GM18873 (cell line): ENCODE results near the gene CD80.
"Not testable (repeated sequence)": the region's sequence is repeated elsewhere in the genome, so short reads cannot be mapped to it uniquely, and the experiment has no call there.

Experiments
- ATAC-seq: cut with Tn5 transposase; IDR thresholded peaks from one replicate; pipeline ENCODE4 v1.9.1; 2021; ENCODE audit warnings: mild to moderate bottlenecking, moderate library complexity, moderate number of reproducible peaks; ENCODE audit not compliant: unreplicated experiment, low FRiP score

The CD80 gene, protein sequence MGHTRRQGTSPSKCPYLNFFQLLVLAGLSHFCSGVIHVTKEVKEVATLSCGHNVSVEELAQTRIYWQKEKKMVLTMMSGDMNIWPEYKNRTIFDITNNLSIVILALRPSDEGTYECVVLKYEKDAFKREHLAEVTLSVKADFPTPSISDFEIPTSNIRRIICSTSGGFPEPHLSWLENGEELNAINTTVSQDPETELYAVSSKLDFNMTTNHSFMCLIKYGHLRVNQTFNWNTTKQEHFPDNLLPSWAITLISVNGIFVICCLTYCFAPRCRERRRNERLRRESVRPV

DNA sequence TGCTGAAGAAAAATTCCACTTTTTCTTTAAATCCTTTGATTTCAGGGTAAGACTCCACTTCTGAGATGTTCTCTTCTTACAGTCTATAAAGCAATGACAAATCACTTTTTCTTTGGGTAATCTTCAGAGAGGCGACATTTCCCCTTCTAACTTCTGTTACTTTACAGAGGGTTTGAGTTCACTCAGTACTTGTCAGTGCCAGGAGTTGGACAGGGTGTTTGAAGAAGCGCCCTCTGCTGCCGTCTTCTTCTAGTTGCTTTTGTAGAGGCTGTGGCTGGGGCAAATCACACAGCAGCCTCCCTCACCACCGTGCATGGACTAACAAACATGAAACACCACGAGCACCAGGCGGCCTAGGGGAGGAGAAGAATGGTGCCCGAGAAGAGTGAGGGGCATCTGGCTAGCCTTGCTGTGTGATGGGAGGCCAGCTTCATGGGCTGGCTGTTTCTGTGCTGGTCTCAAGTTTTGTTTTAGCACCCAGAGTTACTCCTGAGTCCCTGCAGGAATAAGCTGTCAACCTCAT lies at the start of gene CD80:
CD80 (minus strand) TSS at position 174 of the 523 bp plus-strand sequence. CDS start 1,886 bp downstream, outside the sequence.
- peak; percentile 48 for ATAC-seq

DNA sequence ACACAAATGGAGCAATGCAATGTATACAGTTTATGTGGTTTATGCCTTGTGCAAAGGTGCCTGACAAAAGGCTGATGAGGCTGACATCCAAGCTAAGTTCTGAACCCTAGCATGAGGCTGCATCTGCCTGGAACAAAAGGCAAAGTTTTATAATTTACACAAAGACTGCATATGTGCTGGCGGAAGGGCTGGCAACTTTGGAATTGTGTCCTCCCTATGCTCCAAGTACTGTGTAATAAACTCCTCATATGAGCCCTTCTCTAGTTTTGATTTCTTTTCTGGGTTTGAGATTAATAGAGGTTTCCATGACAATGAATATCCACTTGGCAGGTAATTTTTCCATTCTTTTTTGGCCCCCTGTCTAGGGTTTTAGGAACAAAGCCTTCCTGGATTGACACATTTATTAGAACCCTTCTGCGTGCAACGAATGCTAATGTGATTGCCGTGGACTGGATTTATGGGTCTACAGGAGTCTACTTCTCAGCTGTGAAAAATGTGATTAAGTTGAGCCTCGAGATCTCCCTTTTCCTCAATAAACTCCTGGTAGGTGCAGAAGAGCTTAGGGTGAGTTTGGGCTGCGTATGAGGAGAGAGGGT lies 49.1 kb upstream of the CD80 start:
- ATAC-seq: no peak

DNA sequence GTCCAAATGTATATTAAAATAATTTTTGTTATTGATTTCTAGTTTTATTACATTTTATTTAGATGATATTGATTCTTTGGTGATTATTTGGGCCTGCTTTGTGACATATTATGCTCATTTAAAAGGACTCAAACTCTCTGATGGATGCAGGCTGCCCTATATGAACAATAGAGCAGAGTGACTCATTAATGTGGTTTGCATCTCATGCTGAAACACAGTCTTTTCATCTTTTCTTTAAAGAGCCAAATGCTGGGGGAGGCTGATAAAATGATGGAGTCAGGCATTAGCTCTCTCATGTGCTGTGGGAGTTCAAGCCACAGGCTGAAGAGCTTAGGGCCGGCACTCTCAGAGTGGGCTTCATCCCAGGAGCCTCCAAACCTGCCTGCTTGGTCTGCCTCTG lies 45.5 kb upstream of the CD80 start:
- ATAC-seq: no peak

DNA sequence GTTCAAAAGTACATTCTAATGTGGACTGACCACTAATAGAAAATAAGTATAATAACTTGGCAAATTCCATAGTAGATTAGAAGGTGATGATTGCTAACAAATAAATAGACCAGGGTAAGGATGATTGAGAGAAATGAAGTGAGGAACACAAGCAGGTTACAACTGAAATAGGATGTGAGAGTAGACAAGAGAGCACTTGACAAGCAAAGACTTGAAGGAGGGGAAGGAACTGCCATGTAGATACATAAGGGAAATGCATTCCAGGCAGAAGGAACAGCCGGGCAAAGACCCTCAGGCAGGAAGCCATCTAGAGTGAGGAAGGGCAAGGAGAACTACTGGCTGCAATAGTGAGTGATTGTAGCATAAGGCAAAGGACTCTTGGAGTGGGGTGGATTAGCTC lies 43.3 kb upstream of the CD80 start:
- ATAC-seq: no peak

DNA sequence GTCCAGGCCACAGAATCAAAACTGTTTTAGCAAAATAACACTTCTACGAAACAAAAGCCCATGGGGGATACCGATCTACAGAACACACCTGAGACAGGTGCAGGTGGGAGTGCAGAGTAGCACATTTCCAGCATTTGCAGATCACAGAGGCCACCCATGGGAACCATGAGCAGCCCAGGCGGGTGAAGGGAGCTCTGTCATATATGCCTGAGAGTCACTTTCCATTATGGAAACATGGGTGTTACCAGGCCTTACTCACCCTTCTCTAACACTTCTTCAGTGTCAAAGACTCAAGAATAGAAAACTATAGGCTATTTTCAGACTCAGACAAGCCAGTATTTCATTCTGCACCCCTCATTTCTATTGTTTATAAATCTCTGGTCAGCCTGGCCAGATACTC lies 41.7 kb upstream of the CD80 start:
- ATAC-seq: peak; percentile 1

DNA sequence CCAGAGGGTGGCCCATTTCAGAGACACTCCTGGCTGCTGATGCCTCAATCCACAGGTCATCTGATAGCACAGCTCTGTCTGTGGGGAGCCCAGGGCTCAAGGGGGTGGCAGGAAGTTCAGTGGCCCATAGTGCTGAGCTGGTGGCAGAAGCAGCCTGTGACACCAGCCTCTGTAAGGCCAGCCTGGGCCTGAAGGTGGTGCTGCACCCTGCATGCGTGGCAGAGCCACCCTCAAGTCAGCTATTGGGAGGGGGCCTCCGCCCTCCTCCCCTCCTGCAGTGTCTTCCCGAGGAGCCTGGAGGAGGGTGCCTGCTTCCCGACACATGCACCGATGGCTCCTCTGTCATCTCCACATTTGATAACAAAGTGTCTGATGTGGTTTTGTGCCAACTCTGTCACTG lies 41.3 kb upstream of the CD80 start:
- ATAC-seq: peak; percentile 61

DNA sequence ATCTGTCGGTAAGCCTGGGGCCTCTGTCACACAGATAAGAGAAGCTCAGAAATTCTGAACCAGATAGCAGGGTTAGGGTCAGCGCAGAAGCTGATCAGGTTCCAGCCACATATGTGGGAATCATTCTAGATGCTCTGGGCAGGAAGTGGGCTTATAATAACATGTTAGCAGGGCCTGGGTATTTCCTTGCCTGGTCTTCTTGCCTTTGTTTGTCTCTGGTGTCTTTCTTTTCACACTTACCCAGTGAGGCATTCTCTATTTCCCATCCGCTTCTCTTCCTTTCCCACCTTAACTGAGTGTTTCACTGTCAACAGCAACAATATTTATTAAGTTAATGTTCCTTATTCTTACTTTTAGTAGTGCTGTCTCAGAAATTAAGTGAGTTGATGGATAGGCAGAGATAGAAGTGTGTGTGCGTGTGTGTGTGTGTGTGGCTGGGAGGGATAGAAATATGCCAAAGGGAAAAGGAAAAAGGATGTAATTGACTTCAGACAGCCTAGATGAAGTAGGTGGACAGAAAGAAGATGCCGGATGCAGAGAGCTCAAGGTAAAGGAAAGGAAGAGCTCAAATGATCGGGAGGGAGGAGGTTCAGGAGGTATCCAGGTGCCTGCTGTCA lies 40.3 kb upstream of the CD80 start:
- ATAC-seq: no peak

DNA sequence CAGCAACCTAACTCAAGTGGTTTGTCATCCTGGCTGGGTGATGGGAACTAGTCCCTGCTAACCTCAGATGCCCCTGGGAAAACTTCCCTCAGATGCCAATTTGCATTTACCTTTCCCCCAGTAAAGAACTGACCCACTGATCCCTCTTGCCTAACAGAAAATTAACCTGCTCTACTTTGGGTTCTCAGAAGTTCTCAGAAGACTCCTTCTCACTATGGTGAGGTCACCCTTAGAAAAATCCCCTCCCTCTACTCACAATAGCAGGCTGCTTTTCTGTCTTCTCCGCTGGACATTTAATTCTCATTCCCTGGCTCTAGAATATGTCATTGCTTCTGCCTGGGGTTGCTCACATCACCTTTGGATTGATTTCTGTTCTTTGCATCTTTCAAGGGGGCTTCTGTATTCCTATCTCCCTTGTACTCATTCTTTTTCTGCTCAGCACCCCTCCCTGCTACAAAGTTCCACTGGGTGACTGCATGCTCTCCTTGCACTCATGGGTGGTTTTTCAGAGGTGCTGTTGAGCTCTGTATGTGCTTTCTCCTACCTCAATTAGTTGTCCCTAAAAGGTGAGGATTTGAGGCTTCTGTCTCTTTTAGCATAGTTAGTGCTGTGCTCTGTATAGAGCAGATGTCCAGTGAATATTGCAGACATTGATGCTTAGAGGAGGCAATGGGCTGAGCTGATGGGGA lies 39.1 kb upstream of the CD80 start:
- peak; percentile 56 for ATAC-seq

DNA sequence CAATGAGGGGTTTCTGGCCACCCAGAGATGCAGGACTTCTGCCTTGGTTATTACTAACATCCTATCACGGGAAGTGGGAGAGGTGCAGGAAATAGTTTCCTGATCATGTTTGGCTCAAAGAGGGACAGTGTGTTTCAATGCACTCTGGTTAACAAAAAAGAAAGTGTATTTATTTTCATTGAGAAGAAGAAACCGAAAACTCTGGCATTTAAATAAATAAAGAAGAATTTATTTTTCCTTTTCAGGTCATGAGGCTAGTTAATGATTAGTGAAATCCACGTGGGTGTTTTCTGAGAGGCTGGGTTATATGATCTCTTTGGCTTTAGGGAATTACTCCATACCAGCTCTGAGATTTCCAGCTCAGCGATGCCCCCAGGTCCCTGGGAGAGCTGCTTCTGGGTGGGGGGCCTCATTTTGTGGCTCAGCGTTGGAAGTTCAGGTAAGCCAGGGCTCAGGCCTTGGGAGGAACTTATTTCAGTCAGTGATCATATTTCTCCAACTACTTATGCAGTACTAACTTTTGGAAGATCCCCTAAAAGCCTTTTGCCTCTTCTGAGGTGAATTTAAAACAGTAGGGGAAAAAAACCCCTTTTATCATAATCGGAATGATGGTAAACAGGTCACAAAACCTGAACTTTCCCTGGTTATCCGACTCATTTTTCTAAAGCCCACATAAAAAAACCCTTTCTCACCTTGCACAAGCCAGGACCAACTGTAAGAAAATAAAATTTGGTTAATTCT lies 38.3 kb upstream of the CD80 start, which contains the start of gene PLA1A:
PLA1A (plus strand) TSS at position 338 of the 741 bp plus-strand sequence; CDS start at position 367, 29 bp downstream.
- ATAC-seq: no peak

DNA sequence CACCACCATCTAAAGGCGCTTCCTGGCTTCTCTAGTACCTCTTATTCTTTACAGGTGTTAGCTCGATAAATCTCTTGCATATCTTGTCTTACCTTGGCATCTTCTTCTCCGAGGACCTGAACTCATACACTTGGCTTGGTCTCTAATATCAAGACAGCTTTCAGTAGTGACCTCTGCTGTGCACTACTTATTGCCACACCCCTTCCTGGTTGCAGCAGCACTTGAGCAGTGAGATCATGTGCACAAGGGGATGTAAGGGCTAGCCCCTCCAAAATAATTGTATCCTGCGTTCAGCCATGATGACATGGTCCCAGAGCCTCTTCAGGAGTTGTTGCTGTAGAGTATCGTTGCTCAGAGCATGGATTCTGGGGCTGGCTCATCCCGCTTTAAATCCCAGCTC lies 37.0 kb upstream of the CD80 start:
- no peak for ATAC-seq

DNA sequence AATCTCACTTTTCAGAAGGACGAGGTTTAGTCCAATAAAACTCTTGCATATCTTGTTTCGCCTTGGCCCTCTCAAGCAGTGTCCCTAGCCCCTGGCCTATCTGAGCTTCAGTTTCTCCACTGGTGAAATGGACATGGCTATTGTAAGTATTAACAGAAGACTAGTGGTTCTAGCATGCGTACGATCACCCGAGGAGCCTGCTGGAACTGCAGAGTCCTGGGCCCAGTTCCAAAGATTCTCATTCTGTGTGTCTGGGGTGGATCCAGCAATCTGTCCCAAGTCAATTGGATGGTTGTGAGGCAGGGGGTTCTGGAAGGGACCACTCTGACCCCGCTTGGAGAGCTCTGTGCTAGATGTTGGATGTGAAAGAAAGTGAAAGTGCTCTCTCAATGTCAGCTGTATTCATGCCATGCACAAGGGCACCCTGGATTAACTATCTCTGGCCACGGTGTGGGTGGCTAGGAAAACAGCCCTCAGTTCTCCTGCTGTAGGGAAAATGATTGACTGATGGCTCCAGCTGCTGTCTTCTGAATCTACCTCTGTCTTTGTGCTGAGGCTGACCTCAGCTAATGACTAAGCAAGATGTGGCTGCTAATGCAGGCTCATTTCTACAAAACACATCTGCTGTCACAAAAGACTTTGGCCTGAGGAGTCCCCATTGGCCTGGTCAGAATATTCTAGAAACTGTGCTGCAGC lies 36.4 kb upstream of the CD80 start:
- no peak for ATAC-seq

DNA sequence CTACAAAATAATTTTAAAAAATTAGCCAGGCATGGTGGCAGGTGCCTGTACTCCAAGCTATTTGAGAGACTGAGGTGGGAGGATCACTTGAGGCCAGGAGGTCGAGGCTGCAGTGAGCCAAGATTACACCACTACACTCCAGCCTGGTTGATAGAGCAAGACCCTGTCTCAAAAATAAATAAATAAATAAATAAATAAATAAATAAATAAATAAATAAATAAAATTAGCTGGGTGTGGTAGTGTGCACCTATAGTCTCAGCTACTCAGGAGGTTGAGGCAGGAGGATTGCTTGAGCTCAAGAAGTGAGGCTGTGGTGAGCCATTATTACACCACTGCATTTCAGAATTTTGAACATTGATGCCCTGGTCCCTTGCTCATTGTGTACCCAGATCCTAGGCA lies 35.5 kb upstream of the CD80 start:
- ATAC-seq: not testable (repeated sequence)

DNA sequence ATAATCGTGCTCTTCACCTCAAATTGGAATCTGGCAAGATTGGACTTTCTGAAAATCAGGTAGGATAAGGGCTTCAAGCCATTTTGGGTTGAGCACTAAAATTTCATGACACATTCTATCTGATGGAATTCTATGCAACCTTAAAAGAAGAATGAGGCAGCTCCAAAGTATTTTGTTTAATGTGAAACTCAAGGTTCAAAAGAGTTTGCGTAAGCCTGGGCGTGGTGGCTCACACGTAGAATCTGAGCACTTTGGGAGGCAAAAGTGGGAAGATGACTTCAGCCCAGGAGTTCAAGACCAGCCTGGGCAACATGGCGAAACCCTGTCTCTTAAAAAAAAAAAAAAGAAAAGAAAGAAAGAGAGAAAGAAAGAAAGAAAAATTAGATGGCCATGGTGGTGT lies 34.7 kb upstream of the CD80 start:
- no peak for ATAC-seq

DNA sequence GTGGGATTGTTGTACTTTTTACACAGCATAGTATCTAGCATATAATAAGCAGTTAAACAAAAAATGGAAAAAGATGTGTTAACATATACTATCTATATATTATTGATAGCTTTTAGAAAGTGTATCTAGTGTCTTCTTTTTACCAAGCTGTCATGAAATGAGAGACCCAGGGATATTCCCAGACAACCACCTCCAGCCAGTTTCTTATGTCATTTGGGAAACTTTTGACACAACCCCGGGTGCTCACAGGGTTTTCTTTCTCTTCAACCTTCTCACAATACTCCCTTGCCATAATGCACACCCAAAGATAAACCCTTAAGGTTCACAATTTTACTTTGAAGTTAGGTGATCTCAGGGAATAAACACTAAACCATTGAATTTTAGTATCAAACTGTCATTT lies 33.4 kb upstream of the CD80 start:
- ATAC-seq: no peak

DNA sequence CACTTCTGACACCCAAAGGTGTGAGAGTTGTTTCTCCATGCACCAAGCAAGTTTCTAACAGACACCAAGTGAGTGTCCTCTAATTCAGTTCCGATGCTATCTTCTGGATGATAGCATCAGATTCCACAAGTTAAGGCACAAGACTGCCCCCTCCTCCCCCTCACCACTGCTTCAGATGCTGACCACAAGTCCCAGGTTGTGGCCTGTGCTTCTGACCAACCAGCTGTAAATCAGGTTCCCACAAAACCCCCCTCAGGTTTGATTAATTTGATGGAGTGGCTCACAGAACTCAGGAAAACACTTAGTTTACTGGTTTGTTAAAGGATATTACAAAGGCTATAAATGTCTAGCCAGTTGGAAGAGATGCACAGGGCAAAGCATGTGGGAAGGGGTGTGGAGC lies 31.3 kb upstream of the CD80 start:
- ATAC-seq: no peak

DNA sequence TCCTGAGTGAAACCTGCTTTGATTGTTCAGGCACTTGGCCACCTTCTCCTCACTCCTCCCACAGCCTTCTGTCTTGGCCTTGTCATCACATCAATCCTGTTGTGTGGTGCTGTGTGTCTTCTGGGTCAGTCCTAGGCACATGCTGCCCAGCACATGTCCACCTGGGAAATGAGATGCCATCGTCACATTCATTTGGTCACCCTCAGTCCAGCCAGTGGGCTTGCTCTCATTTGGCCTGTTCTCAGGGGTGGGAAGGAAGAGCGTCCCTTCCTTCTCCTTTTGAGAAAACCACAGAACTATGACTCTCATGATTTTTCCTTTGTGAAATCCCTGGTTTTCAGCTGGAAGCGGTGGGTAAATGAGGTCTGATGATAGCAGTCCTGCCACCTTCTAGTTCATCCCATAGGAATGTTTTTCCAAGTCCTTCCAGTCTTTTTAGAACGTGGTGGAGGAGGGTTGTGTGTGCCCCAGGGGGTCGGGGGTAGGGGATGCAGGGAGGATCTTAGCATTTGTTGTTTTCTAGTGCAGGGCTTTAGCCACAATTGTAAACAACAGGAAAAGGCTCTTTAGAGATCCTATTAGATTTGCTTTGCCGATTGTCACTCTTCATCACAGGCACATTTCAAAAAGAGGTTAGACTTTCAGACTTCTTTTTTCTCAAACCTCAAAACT lies 29.8 kb upstream of the CD80 start:
- no peak for ATAC-seq

DNA sequence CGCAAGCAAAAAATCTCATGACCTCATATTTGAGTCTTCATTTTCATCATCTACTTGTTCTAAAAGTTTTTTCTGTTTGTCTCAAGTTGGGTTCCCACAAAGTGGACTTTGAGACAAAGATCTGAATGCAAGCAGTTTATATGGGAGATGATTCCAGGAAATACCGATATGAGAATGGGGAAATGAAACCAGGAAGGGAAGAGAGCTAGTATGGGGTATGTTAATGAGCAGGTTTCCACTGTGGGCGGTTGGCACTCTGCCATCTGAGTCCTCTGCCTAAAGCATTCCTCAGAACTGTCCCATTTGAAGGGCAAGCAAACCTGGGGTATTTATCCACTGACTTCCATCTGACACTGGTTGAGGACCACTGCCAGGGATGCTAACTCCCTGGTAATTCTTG lies 28.7 kb upstream of the CD80 start:
- no peak for ATAC-seq

DNA sequence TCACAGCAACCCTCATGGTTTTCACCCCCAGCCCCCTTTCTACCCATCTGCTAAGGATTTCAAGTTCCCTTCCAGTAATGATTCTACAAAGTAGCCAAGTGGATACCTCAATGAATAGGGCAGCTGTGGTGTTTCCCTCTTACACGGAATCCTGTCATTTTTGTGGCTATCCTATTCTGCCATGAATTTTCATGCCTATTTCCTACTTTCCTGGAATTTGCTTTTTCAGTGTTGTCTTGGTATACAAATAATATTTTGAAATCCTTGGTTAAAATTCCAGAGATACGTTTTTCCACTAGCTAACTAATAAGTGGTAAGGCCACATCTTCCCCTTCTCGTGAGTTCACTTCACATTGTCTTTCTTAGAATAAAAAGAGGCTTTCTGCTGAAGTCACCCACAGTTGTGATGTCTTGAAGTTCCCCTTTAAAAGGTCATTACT lies 27.3 kb upstream of the CD80 start:
- ATAC-seq: no peak
